ENCODE data around the gene KY. TPM values are rescaled to one million over a fixed set of nuclear protein-coding genes. Genes with fewer than 3 reads are reported as not detected.

The KY gene
- total RNA-seq, 4 donors from 2014 or later, result not detected

DNA sequence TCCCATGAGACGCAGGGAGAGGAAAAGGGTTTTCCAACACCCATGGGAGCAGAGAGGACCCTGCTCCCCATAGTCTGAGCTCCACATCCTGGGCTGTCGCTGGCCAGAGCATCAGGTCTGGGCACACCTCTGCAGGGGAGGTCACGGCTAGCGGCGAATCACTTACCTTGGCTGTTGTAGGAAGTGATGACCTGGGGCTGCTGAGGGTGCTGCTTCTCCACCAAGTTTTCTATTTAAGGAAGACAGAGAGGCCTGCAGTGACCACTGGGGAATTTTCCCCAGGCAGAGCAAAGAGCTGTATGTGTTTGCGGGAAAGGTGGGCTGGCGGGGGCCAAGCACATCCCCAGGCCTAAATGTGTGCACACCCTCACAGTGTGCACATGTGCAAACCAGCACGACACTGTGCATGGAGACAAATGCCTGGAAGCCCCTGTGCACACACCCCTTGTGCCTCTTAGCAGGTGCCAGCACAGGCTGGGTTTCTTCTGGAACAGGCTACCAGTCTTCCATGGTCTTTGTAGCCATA lies 7.6 kb downstream of the KY start:
- TF ChIP-seq, protein P1, sequence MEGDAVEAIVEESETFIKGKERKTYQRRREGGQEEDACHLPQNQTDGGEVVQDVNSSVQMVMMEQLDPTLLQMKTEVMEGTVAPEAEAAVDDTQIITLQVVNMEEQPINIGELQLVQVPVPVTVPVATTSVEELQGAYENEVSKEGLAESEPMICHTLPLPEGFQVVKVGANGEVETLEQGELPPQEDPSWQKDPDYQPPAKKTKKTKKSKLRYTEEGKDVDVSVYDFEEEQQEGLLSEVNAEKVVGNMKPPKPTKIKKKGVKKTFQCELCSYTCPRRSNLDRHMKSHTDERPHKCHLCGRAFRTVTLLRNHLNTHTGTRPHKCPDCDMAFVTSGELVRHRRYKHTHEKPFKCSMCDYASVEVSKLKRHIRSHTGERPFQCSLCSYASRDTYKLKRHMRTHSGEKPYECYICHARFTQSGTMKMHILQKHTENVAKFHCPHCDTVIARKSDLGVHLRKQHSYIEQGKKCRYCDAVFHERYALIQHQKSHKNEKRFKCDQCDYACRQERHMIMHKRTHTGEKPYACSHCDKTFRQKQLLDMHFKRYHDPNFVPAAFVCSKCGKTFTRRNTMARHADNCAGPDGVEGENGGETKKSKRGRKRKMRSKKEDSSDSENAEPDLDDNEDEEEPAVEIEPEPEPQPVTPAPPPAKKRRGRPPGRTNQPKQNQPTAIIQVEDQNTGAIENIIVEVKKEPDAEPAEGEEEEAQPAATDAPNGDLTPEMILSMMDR (IDR thresholded peaks at IDR 0.05; ENCODE audit: low read depth), result no peak

- TF ChIP-seq, protein P1 (IDR thresholded peaks at IDR 0.05; ENCODE audit: low read depth), result no peak
Observed at GRCh38 chr3:134642445-134643149, 8.2 kb downstream of the KY start.

DNA sequence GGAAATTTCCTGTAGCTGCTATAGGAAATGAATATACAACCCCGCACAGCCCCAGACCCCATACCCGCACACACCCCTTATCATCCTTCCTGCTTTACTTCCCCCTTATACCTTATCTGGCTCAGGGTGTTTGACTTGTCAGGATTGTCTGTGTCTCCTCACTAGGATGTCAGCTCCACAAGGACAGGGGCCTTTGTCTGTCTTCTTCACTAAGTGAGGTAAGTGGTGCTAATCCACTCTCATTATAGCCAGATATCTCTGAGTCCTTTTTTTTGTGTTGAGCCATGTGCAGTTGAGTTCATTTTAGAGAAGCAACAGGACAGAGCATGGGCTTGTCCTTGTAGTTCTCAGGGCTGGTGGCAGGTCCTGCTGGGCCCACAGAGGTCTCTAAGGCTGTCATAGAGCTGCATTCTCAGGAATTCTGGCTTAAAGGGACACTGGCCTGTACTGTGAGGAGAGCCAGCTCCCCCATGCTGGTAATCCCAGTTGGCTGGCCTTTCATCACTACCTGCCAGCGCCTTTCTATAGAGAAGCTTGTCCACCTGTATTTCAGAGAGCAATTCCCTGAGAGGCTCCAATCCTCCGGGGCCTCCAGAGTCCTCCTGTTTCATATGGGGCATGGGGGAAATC lies 9.0 kb downstream of the KY start:
- TF ChIP-seq, protein P1 (IDR thresholded peaks at IDR 0.05; ENCODE audit: low read depth), result no peak

GRCh38 chr3:134640872-134641470 lies 9.9 kb downstream of the KY start:
- TF ChIP-seq, protein P1 (IDR thresholded peaks at IDR 0.05; ENCODE audit: low read depth), result no peak

- TF ChIP-seq, protein P1 (IDR thresholded peaks at IDR 0.05; ENCODE audit: low read depth), result no peak
Observed at GRCh38 chr3:134640378-134640777, 10.4 kb downstream of the KY start.

DNA sequence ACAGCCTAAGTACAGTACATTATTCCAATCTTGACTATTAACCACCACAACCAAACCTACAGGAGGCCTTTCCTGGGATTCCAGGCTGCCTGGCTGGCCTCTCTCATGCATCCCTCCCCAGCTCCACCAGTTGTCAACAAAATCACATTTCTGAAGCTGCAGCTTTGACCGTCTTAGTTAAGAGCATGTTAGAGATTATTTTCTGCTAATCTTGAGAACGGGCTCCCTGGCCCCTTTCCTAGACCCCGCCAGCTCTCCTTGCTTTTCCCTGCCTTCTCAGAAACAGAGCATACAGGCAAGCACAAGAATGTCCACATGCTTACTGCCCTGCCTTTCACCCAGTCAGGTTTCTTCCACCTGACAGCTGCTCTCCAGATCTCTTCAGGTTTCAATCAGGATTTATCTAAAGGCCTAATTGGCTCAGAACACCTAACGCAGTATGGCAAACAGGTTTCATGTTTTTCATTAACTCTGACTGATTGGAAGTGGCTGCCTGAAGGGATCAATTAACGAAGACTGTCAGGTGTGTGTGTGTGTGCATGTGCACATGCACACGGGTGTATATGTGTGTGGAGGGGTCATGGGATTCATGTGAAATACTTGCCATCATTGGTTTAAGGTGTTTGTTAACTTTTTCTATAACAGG lies 12.3 kb downstream of the KY start:
- TF ChIP-seq, protein P1 (IDR thresholded peaks at IDR 0.05; ENCODE audit: low read depth), result no peak

- TF ChIP-seq, protein P1 (IDR thresholded peaks at IDR 0.05; ENCODE audit: low read depth), result no peak
Observed at GRCh38 chr3:134636406-134636805, 14.4 kb downstream of the KY start.
